Measurements from ENCODE around the gene COPG1.
A peak's percentile ranks its signal among the peaks of the same experiment; 100 is the strongest.
"Not testable (repeated sequence)": the region's sequence is repeated elsewhere in the genome, so short reads cannot be mapped to it uniquely, and the experiment has no call there.

The COPG1 gene

DNA sequence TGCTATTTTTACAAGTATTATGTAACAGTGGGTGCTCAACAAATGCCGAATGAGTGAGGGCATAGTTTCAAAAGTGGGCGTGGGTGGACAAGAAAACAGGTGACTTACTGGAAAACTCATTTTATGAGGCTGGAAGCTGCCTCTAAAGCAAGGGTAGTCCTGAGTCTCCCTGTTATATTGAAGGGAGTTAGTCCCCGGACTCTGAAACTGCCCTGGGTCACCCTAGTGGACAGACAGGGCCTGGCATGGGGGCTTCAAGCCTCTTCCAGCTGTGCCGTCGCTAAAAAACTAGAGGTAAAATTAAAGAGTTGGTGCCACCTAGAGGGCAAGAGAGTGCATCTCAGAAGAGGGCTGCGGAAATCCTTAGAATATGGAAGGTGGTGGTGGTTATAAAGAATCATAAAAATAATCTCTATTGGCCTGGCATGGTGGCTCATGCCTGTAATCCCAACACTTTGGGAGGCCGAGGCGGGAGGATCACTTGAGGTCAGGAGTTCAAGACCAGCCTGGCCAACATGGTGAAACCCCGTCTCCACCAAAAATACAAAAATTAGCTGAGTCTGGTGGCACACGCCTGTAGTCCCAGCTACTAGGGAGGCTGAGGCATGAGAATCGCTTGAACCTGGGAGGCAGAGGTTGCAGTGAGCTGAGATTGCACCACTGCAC is 3.6 kb upstream of the COPG1 start:
- DNase-seq, result peak; percentile 91

DNA sequence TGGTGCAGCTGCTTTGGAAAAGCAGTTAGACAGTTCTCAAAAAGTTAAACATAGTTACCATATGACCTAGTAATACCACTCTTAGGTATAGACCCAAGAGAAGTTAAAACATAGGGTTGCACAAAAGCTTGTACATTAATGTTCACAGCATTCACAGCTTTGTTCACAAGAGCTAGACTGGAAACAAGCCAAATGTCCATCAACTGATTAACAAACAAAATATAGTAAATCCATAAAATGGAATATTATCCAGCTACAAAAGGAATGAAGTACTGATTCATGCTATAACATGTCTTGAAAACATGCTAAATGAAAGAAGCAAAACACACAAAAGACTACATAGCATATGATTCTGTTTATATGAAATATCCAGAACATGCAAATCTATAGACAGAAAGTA is 2.8 kb upstream of the COPG1 start:
- no peak for DNase-seq

DNA sequence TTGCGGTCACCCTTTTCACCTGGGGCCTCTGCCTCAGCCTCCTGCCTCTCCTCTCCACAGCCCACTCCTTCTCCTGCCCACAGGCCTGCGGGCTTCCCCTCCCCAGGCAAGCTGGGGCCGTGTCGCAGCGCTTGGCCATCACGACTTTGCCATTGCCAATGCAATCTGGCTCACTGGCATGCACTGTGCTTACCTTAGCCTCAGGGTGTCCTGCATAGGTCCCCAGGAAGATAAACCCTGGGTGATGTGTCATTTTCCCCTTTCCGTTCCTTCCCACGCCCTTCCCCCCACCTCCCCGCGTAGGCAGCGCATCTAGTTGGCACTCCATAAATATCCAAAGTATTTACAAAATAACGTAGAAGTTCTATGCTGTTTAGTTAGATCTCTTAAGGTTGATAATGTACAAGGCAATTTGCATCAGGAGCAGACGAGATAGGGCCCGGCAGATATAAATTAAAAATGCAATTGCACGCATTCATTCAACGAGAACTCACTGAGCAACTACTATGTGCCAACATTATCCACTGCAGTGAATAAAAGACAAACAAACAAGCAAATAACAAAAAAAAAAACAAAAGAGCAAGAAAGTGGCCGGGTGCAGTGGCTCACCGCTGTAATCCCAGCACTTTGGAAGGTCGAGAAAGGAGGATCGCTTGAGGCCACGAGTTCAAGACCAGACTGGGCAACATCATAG is 973 bp upstream of the COPG1 start:
- no peak for DNase-seq

DNA sequence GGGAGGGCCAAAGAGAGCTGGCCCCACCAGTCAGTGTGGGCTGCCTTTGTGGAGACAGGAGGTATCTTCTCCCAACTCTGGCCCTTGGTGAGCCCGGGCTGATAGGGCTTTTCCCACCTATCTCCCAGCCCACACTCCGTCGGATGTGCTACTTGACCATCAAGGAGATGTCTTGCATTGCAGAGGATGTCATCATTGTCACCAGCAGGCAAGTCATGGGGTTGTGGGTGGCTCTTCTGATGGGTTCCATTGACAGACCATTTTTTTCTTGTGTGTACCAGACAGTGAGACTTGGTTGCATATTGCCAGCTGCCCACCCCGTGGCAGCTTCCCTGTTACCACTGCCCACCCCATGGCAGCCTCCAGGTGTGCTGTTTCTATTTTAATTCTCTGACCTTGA is 3.3 kb downstream of the COPG1 start:
- no peak for DNase-seq

DNA sequence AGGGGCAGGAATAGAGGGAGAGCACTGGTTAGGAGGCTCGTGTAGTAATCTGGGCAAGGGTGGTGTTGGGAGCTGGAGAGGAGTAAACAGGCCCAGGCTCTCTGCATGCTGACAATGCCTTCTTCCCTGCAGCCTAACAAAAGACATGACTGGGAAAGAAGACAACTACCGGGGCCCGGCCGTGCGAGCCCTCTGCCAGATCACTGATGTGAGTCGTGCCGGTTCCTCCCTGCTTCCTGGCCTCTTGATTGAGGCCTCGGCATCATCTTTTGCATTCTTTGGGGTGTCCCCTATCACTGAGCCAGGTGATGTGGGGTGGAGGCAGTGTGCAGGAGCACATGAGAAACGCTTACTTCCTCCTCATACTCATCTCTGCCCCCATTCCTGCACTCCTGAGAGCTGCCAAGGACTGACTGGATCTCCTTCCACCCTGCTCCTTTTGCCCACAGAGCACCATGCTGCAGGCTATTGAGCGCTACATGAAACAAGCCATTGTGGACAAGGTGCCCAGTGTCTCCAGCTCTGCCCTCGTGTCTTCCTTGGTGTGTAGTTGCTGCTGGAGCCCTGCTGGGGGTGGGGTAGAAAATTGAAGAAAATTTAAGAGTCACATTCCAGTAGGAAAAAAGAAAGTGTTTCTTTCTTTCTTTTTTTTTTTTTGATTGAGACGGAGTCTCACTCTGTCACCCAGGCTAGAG is 5.3 kb downstream of the COPG1 start:
- no peak for DNase-seq

DNA sequence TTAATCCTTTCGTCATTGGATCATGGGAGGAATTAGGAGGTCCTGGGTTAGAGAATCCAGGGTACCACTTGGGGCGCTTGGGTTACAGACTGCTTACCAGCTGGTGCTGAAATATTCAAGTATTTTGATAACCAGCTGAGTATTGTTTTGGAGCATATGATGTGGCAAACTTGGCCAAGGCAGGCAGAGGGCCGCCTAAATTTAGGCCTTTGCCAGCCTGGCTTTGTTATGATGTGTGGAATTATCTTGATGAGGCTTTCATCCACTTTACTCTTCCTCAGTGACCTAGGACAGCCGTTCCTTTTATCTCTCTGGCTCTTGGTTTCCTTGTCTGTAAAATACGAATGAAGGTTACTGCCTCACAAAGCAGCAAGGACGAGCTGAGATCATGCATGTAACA is 6.9 kb downstream of the COPG1 start:
- DNase-seq, result no peak

DNA sequence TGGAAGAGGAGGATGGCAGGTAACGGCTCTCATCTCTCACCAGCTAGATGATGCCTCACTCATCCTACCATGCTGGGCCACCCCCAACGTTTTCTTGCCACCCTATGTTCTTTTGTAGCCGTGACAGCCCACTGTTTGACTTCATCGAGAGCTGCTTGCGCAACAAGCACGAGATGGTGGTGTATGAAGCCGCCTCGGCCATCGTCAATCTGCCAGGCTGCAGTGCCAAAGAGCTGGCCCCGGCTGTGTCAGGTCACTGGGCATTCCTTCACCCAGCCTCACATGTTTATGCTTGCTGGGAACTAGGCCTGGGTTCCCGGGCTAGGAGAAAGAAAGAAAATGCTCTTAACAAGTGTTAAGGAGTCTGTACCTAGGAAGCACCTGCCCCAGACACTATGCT is 8.2 kb downstream of the COPG1 start:
- no peak for DNase-seq

DNA sequence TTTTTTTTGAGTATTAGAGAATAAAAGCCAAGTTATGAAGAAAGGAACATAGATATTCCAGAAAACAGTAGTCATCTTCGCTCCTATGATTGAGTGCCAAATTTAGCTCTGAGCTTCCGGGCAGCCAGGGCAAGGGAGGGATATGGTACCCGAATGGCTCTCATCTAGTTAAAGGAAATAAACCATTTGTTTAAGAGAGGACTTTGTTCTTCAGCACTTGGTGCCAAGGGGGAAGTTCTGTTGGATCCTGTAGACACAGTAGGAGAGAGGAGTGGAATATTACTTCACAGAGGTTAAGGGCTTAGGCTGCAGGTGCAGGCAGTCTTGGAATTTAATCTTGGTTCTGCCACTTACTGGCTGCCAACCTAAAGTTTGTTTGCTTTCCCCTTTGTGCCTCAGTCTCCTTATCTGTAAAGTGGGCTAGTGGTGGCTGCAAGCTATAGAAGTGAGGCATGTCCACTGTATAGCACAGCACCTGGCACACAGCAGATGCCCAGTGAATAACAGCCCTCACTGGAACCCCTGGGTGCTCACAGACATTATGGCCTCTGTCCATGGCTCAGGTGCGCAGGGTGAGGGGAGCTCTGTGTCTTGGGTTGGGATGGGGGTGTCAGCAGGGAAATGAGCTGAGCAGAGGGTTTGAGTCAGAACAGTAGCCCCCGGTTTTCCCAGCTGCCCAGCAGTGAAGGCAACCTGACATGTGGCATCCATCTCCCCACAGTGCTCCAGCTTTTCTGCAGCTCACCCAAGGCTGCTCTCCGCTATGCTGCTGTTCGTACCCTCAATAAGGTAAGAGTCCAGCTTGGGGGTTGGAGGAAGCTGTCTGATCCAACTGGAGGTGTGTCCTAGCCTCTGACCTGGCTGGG is 10.4 kb downstream of the COPG1 start:
- DNase-seq, result no peak

DNA sequence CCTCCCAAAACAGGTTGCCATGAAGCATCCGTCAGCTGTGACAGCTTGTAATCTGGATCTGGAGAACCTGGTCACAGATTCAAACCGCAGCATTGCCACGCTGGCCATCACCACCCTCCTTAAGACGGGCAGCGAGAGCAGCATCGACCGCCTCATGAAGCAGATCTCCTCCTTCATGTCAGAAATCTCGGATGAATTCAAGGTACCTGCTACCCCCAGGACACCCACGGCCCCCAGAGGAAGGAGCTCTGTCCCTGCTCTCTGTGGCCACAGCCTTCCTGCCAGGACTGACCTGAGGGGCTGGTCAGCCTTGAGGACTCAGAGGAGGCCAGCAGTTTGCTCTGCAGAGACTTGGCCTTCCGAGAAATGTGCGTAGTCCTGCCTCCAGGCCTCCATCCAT is 11.2 kb downstream of the COPG1 start:
- DNase-seq, result no peak

DNA sequence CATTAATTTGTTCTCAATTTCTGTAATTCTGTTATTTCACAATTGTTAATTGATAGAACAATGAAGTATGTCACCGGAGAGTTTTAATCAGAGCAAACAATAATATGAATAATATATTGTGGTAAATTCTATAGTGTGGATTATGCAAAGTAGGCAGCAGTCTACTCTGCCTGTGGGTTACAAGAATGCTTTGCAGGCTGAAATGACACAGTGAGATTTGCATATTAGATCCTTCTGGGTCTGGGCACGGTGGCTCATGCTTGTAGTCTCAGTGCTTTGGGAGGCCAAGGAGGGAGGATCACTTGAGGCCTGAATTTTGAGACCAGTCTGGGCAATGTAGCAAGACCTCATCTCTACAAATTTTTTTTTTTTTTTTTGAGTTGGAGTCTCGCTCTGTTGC is 12.5 kb downstream of the COPG1 start:
- DNase-seq, result no peak

DNA sequence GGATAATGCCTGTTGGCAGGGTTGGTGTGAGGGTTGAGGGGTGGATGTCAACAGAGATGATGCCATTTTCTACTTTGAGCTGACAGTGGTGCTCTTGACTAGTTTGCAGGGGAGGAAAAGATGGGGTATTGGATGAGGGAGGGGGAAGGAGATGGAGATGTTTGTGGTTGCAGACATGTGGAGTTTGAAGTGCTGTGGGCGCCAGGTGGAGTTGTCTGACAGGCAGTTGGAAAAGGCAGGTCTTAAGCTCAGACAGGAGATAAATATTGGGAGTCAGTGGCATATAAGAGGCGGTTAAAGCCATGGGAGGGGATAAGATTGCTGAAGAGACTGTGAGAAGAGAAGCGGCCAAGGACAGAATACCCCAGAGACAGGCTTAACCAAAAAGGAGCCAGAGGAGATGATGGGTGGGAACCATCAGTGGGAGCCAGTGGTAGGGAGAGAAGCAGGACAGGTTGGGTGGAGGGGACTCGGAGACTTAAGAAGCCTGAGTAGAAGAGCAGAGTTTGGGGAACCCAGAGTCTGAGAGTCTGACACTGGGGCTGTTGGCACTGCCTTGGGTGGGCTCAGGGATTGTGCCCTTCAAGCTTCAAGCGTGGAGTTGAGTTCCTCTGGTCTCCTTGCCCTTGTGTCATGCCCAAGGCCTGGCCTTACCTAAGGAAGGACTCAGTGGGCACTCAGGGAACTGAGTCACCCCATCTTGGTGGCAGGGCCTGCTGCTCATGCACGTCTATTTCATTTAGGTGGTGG is 13.9 kb downstream of the COPG1 start:
- no peak for DNase-seq

DNA sequence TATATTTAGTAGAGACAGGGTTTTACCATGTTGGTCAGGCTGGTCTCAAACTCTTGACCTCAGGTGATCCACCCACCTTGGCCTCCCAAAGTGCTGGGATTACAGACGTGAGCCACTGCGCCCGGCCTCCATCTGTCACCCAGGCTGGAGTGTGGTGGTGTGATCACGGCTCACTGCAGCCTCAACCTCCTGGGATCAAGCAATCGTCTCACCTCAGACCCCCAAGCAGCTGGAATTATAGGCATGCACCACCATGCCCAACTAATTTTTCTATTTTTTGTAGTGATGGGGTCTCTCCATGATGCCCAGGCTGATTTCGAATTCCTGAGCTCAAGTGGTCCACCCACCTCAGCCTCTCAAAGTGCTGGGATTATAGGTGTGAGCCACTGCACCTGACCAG is 15.6 kb downstream of the COPG1 start:
- DNase-seq, result not testable (repeated sequence)

DNA sequence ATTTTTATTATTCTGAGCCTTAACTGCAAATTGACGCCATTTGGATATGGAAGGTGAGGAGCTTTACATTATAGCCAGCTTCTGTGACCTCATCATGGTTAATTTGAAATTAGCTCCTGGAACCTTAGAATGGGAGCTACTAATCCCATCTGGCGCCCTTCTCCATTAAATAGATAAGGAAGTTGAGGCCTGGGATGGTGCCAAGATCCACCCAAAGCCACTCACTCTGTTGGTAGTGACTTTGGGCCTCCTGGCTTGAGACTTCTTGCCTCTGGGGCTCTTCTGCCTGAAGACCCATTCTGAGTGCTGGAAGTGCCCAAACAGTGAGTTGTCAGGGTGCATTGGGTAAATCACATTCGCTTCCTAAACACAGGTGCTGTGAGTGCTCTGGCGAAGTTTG is 17.2 kb downstream of the COPG1 start:
- no peak for DNase-seq

DNA sequence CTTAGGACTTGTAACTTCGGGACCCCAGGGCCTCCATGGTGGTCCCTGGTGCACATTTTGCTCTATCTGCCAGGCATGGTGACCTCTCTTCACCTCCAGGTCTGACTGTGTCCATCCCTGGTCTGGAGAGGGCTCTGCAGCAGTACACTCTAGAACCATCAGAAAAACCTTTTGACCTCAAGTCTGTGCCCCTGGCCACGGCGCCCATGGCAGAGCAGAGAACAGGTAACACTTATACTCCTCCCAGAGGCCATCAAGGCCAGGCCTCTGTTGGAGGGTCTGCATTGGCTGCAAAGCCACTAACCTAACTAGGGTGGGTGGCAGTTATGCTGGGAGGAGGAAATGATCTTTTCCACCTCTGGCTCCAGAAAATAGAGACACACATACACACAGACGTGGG is 19.0 kb downstream of the COPG1 start:
- no peak for DNase-seq

DNA sequence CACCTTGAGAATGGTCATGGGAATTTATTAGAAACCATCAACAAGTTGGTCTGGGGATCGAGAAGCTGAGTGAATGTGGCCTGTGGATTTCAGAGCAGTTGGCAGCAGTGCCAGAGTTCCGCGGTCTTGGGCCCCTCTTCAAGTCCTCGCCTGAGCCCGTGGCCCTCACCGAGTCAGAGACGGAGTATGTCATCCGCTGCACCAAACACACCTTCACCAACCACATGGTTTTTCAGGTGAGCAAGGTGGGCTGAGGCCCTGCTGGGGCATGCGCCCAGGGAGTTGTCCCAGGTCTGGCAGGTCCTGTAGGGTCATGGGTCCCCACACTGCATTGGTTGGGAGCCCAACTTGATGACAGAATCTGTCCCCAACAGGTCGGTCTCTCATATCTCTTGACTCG is 22.3 kb downstream of the COPG1 start:
- DNase-seq, result no peak

DNA sequence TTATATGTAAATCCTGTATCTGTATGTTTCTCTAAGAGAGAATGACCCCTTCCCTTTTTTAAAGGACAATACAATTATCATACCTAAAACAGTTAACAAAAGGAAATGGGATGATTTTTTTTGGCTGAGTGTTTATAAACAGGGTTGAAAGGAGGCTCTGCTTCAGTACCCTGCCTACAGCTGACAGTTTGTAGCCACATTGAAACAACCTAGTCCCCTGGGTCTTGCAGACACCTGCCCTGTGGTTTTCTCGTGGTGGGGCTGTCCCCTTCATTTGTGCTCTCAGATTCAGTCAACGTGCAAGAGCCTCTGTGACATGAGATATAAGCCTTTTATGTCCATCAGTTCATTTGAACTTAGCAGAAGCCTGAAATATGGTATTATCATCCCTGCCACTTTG is 27.0 kb downstream of the COPG1 start:
- DNase-seq, result no peak

DNA sequence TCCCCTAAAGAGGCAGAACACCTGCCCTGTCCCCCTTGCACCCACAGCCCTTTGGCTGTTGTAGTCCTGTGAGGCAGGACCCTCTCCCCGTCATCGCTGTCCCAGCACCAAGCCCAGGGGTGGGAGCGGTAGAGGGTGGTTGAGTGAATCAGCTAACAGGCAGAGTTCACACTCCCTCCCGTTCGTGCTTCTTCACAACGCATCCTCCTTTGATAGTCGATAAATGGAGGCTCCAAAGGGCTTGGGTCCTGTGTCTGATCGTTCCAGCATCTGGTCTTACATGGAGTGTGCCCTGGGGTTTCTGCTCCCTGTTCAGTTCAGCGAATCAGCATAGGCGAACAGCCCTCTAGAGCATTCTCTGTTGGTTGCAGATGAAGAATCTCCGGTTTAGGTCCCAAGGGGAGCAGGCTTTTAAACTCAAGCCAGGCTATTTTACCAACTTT is 28.4 kb downstream of the COPG1 start:
- DNase-seq, result no peak

DNA sequence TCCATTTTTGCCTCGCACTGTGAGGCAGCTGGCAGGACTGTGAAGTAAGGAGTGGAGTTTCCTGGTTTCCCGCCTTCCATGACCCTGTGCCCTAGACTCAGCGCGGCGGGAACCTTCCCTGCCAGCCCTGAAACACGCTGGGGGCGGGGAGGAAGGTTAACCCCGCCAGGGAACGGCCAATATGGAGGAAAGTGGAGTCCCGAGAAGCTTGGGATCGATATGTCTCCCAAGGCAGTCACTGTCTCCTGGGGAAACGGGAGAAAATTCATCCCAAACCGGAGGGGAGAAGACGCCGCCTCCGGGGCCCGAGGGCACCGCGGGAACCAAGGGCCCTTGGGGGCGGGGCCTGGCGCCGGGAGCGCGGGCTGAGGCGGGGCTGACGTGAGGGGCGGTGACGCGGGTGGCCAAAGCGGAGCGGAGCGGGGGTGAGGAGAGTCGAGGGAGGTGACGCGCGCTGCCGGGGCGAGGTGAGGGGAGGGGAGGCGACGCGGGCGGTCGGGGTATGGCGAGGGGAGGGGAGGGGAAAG is 29.1 kb downstream of the COPG1 start, which contains the start of gene HMCES:
HMCES (plus strand) TSS at position 432 of the 527 bp plus-strand sequence. CDS start 863 bp downstream, outside the sequence.
- peak; percentile 93 for DNase-seq

DNA sequence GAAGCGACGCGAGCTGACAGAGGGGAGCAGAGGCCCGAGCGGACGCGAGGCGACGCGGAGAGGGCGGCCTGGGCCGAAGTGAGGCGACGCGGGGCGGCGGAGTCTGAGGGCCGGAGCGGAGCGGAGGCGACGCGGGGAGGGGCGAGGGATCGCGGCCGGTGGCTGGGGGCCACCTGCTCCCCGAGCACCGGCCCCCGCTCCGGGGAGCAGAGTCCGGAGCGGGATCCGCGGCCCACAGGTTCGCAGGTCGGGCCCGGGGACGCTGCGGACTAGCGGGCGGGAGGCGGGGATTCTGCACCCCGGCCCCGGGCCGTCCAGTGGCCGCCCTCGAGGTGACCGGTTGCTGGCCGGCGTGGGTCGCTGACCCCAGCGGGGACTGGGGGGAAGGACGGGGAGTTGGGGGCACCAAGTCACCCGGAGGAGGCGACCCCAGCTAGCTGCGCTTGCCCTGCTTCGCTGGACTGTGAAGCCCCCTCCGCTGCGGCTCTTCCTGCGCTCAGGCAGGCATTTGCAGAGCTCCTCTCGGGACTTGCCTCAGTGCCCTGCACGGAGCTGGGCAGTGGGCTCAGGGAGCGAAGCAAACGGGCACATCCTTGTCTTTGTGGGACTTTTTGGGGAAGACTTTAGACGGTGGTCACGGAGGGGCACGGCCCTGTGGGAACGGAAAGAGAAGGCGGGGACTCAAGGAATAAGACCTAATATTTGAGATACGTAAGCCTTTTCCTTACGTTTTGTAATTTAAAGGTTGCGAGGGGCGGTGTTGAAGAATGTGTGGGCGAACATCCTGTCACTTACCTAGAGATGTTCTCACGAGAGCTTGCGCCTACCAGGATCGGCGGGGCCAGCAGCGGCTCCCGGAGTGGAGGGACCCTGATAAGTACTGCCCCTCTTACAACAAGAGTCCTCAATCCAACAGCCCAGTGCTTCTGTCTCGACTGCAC is 29.8 kb downstream of the COPG1 start:
- peak; percentile 32 for DNase-seq

DNA sequence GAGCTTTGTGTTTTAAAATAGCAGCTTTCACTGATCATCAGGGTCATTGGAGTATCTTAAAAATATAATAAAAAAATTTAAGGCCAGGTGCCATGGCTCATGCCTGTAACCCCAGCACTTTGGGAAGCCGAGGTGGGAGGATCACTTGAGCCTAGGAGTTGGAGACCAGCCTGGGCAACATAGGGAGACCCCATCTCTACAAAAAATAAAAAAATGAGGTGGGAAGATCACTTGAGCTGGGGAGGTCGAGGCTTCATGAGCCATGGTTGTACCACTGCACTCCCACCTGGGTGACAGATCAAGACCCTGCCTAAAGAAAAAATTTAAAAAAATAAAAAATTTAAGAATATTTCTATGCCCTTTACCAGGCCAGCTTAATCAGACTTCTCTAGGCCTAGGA is 30.8 kb downstream of the COPG1 start:
- no peak for DNase-seq

DNA sequence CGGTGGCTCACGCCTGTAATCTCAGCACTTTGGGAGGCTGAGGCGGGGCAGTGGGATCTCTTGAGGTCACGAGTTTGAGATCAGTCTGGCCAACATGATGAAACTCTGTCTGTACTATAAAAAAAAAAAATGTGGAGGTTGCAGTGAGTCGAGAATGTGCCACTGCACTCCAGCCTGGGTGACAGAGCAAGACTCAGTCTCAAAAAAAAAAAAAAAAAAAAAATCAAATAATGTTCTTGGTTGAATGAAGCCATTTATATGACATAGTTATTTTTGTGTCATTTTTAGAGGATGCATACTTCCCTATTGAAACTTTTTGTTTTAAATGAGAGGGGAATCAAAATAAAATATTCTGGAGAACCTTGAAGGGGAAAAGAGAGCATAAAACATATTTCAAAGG is 32.3 kb downstream of the COPG1 start:
- no peak for DNase-seq

Data from RPMI8226 (cell line).